NCI-H1105 (cell line): Measurements from ENCODE around the gene FAM219B.
"Not testable (repeated sequence)": the region's sequence is repeated elsewhere in the genome, so short reads cannot be mapped to it uniquely, and the experiment has no call there.

Source experiments
- DNase-seq: peaks from one replicate; lab custom pipeline; 2025; lab: John Stamatoyannopoulos, UW

FAM219B gene

GRCh38 chr15:74903676-74904075, 3.0 kb downstream of the FAM219B start:
- no peak for DNase-seq

GRCh38 chr15:74902295-74903075, 4.2 kb downstream of the FAM219B start:
- DNase-seq: no peak

DNA sequence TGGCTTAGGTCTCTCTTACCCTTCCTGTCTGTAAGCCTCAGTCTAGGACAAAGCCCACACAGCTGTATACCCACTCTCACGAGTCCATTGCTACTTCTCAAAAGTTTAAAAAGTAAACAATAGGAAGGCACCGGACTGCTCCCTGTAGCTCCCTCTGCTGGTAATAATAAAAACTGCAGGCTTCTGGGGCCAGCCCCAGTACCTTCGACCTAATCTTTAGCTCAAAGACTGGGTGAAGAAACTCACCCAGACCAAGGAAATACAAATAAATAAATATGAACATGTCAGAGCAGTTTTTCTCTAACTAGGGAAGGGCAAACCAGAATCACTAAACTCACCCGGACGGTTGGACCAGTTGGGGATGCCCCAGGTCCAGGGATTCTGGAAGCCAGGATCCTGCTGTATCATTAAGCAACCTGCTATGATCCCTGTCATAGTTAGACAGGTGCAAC, 5.0 kb downstream of the FAM219B start:
- no peak for DNase-seq

DNA sequence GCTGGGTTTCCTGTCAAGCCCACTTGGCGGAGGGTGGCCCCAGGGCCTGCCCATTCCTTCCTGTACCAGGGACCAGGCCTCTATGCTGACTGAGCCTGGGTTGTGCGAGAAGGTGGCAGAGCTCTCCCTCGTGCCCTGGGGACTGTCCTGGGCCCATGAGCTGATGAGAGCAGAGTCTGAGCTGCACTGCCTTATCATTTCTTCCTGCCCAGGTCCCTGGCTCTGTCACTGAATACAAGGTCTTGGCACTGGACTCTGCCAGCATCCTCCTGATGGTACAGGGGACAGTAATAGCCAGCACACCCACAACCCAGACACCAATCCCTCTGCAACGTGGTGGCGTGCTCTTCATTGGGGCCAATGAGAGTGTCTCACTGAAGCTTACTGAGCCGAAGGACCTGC, 9.3 kb downstream of the FAM219B start:
- DNase-seq: no peak

DNA sequence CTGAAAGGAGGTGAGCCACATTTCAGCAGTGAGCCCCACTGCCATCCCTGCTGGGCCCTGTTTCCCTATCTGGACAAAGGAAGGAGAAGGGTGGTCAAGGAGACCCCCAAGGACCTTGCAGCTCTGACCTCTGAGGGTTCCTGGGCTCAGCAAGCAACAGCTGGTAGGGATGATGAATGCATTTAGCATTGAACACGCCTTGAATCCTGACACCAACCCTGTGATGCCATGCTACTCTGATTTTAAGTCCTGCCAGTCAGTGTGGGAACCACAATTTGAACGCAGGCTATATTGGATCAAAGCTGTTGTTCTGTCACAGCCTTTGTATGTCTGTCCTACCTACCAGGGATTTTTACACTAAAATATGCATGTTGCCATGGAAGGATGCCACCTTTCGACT, 10.3 kb downstream of the FAM219B start:
- DNase-seq: no peak

GRCh38 chr15:74895830-74896229, 10.8 kb downstream of the FAM219B start:
- DNase-seq: no peak

- not testable (repeated sequence) for DNase-seq
Observed at GRCh38 chr15:74894383-74894782, 12.3 kb downstream of the FAM219B start.

GRCh38 chr15:74893627-74894026, 13.0 kb downstream of the FAM219B start:
- DNase-seq: no peak

DNA sequence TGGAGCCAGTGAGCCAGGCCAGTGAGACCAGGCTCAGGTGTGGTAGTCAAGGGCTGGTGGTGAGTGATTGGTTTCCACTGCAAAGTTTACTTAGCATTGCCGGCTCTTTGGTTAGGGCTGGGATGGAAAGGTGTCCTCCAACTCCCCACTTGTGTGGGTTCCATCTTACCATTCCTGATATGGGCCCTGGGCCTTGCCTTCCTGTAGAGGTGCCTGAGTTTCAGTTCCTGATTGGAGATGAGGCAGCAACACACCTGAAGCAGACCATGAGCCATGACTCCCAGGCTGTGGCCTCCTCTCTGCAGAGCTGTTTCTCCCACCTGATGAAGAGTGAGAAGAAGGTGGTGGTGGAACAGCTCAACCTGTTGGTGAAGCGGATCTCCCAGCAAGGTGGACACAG, 13.7 kb downstream of the FAM219B start:
- no peak for DNase-seq

DNA sequence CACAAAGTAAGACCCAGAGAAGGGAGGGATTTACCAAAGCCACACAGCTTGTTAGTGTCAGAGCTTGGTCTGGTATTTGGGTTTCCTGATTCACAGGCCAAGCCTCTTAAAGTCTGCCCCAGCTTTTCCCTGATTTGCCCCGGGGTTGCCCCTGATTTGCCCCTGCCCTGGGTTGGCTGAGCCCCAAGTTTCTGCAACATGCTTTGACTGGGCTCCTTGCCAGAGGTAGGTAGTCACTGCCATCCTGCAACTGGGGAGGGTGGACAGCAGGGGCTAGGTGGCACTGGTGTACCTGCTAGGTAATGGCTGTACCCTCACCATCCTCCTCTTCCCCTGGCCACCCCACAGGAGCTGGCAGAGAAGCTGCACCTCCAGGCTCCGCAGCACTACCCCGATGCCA, 14.3 kb downstream of the FAM219B start:
- no peak for DNase-seq

GRCh38 chr15:74891469-74891868, 15.2 kb downstream of the FAM219B start:
- no peak for DNase-seq

DNA sequence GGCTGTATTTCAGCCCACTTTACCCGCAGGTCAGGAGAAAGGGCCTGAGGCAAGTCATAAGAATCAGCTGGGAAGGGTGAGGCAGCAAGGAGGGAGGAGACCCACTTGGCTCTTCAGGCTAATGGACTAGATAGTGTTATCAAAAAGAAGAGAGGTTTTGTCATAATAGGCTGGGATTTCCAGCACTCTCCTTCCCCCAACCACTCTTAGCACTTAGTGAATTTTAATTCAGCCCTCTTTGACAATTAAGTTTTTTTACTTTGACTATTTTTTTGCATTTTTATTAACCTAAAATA, 16.0 kb downstream of the FAM219B start:
- DNase-seq: no peak

- peak; percentile 61 for DNase-seq
Observed at GRCh38 chr15:74889883-74890664, 16.6 kb downstream of the FAM219B start, which contains the start of gene MPI. TSS of gene MPI (plus strand) at chr15:74890042. CDS start at chr15:74890074, 32 bp downstream.

- DNase-seq: no peak
Observed at GRCh38 chr15:74889390-74889882, 17.2 kb downstream of the FAM219B start.

GRCh38 chr15:74888716-74889115, 17.9 kb downstream of the FAM219B start:
- DNase-seq: no peak

GRCh38 chr15:74887537-74888193, 19.0 kb downstream of the FAM219B start:
- not testable (repeated sequence) for DNase-seq

DNA sequence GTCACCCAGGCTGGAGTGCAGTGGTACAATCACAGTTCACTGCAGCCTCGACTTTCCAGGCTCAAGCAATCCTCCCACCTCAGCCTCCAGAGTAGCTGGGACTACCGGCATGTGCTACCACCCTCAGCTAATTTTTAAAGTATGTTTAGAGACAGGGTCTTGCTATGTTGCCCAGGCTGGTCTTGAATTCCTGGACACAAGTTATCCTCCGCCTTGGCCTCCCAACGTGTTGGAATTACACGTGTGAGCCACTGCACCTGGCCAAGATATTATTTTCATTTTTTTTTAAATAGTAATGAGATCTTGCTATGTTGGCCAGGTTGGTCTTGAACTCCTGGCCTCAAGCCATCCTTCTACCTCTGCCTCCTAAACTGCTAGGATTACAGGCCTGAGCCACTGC, 21.2 kb downstream of the FAM219B start:
- DNase-seq: no peak

- no peak for DNase-seq
Observed at GRCh38 chr15:74884428-74885223, 22.0 kb downstream of the FAM219B start.

- no peak for DNase-seq
Observed at GRCh38 chr15:74882528-74882927, 24.1 kb downstream of the FAM219B start.

DNA sequence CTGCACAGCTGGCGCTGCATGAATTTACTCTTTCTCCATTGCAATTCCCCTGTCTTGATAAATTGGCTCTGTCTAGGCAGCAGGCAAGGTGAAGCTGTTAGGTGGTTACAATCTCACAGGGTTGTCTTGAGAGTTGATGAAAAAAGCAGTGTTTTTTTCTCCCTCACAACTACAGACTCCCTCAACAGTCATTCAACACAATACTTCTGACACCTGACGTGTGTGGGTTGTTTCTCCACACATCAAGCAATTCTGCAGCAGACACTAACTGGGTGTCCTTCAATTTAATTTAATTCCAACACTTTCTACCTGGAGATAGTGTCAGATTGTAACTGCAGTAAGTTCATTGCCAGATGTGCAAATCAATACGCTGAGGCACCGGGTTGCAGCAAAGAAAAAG, 28.4 kb downstream of the FAM219B start:
- DNase-seq: no peak

DNA sequence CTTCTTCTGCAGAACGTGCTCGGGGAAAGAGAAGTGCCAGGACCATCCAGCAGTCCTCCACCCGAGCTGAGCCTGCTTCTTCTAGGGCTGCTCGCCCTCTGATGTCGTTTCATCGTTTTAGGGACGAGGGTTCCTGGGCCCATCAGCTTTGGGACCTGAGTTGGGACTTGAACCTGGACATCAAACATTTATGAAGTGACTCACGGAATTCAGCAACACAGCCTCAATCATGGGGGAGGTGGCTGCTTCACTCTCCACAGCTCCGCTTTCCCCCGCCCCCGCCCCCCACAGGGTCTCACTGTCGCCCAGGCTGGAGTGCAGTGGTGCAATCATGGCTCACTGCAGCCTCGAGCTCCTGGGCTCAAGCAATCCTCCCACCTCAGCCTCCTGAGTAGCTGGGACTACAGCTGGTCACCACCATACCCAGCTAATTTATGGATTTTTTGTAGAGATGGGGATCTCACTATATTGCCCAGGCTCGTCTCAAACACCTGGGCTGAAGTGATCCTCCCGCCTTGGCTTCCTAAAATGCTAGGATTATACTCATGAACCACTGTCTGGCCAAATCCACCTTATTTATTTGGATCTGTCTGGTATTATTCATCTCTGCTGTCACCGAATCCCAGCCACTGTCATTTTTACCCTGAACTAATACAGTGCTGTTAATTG, 32.8 kb downstream of the FAM219B start:
- no peak for DNase-seq
